OCI-LY1 (cell line): ENCODE measurements around the gene MAP3K7.

Source experiments
- CTCF ChIP-seq: fragments of 200-600 bp; sonication (generic), shearing (Covaris generic); IDR thresholded peaks from 2 replicates; pipeline ENCODE4 v1.5.1; 2017; ENCODE audit warnings: mild to moderate bottlenecking, antibody characterized with exemption, low read length, moderate library complexity, mixed read lengths
- EZH2 ChIP-seq: fragments of 200-600 bp; sonication (generic), shearing (Covaris generic); IDR thresholded peaks from 2 replicates; pipeline ENCODE4 v1.8.0; 2017; ENCODE audit warnings: borderline replicate concordance, mixed run types, mild to moderate bottlenecking, antibody characterized with exemption, low read length, moderate library complexity, mixed read lengths

DNA sequence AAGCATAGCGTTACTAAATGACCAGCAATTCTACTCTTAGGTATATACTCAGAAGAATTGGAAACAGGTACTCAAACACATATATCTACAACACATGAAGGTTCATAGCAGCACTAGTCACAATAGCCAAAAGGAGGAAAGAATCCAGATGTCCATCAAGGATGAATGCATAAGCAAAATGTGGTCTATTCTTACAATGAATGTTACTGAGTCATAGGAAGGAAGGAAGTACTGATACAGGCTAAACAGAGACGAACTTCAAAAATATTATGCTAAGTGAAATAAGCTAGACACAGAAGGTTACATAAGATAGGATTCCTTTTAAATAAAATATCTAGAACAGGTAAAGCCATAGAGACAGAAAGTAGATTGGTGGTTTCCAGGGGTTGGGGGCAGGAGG, 93.5 kb downstream of the MAP3K7 start:
- TF ChIP-seq CTCF (no peak), EZH2 (no peak)
